GM21367 (cell line): Measurements from ENCODE around the gene SF3A2.
"Not testable (repeated sequence)": the region's sequence is repeated elsewhere in the genome, so short reads cannot be mapped to it uniquely, and the experiment has no call there.

Source experiments
- ATAC-seq: cut with Tn5 transposase; IDR thresholded peaks from one replicate; pipeline ENCODE4 v1.9.1; 2021; ENCODE audit not compliant: unreplicated experiment

SF3A2 gene

DNA sequence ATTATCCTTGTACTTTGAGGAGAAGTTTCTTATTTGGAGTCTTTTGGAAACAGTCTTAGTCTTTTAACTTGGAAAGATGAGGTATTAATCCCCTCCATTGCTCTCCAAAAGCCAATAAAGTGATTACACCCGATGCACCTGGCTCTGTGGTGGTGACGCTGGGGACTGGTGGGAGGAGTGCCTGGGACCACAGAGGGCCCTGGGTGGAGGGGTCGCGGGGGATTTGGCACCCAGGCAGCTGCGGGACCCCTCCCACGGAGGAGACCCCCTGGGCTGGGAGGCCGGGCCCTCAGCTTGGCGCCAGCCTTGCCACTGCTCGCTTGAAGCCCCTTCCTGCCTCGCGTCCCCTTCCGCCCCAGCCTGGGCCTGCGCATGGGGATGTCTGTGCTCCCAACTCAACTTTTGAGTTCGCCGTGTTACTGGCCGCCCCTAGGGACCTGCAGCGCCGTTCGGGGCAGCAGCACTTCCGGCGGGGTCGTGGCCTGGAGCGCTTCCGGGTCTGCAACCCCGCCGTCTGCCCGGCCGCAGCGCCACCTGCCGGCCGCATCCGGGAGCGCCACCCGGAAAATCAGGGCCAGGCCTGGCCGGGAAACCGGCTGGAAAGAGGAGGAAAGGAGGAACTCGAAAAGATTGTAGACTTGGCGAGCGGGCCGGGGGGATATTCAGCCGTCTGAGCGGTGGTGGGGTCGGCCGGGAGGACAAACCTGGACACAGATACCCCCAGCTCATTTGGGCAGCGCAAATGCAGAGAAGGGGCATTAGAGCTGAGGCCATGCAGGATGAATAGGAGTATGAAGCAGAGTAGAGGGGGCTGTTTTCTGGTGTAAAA is 36.9 kb downstream of the SF3A2 start:
- ATAC-seq = no peak

DNA sequence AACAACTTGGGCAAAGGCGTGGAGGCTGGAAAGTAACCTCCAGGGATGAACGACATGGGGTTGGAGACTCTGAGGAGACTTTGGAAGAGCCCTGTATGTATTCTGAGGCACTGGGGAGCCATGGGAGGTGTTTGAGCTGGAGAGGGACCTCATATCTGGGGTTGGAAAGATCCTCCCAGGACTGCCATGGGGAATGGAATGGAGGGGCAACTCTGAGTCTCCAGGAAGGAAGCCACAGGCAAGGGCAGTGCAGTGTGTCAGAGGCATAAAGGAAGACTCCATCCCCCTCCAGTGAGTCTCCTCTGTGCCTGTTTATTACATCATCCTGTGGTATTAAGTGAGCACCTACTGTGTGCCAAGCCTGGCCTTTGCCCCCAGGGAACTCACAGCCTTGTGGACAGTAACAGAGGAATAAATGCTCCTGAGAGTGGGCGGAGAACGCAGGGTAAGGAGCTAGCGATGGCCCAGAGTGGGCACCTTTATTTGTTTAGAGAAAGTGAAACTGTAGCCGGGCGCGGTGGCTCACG is 37.6 kb downstream of the SF3A2 start:
- no peak for ATAC-seq

DNA sequence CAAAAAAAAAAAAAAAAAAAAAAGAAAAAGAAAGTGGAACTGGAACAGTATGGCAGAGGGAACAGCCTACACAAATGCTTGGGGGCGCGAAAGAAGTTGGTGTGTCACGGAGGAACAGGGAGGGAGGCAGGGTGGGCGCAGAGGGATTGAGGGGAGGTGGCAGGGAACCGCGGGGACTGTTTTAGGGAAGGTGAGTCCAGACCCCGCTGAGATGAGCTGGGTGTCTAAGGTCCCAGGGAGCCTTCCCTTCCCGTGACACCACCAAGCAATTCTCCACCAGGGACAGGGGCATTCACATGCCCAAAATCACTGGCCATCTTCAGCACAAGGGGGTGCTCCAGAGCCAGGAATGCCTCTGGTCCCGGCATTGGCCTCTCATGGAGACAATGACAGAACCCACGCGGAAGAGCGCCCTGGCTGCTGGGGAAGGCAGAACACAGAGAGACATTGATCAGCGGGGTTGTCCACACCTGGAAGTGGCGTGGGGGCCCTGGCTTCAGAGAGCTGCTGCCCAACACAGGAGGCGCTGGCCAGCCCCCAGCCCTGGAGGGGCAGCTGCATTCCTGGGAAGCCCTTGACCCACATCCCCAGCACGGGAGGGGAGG is 38.4 kb downstream of the SF3A2 start:
- ATAC-seq = no peak

DNA sequence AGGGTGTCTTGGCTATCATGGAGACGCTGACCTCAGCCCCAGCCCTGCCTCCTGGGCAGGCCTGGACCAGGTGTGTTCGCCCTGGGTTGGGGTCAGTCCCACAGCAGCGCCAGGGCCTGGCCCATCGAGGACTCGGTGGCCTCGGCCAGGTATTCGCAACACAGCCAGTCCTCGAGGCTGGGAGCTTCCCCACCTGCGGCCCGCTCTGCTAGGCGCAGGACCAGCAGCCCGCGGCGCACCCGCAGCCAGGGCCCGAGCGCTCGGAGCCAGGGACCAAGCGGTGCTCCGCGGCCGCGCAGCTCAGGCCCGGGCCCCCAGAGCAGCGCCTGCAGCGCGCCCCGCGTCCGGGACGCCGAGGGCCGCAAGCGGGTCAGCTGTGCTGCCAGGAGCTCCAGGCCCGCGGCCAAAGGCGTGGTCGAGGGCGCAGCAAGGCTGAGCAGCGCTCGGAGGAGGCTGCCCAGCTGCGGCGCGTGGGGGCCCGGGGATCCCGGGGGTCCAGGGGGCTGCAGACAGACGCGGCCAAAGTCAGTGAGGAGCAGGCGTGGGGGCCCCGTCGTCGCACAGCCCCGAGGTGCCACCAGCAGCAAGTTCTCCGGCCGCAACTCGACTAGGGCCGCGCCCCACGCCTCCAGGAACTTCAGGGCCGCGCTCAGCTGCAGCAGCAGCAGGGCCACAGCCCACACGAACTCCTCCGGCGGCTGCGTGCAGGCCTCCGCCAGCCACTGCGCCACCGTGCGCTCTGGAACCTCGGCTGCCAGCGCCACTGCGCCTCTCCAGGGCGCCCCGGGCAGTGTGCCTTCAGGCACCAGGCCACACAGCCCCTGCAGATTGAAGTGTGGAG is 39.2 kb downstream of the SF3A2 start:
- no peak for ATAC-seq

DNA sequence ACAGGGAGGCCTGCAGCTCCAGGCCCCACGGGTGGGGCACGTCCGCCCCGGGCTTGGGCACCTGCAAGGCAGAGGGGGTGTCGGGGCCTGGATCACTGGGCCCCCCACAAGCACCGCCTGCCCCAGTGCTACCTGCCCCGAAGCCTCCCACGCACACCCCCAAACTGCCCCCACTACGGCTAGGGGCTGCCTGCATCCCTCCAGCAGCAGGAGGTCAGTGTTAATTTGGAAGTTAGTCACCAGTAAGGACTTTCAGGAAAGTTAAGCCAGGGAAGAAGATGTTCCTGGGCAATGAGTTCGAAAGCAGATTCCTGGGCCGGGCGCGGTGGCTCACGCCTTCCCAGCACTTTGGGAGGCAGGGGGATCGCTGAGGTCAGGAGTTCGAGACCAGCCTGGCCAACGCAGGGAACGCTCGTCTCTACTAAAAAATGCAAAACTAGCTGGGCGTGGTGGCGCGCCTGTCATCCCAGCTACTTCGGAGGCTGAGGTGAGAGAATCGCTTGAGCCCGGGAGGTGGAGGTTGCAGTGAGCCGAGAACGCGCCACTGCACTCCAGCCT is 39.9 kb downstream of the SF3A2 start:
- ATAC-seq = no peak

DNA sequence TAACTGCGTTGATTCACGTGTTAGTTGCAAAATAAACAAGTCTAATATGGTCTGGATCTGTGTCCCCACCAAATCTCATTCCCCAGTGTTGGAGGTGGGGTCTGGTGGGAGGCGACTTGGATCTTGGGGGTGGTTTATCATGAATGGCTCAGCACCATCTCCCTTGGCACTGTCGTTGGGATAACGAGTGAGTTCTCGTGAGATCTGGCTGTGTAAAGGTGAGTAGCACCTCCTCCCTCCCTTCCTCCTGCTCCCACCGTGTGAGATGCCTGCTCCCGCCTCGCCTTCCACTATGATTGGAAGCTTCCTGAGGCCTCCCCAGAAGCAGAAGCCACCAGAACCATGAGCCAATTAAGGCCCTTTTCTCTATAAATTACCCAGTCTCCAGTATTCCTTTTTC is 40.5 kb downstream of the SF3A2 start:
- ATAC-seq = no peak

DNA sequence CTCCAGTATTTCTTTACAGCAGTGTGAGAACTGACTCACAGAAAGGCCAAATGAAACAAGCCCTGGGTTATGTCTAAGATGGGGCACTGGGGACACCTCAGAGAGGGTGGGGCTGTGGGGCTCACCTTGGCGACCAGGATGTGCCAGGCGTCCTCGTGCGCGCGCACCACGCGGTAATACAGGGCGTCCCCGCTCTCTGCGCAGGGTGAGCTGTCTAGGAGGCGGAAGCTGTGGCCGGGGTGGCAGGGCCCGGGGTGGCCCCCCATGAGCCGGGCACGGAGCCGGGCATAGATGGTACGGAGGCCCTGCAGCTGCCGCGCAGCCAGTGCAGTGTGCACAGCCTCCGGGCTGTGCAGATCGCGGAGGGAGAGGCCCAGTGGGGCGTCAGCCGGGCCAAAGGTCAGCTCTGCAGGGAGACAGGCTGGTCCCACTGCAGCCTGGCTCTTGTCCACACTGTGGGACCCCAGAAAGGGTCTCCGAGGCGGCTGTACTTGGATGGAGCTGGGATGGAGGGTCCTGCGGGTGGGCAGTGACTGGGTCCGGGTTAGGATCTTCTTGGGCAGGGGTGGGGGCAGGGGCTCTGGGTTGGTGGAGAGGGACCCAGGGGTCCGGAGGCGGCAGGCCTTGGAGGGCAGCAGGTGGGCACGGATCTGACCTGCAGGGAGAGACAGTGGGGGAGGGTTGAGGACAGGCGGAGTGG is 42.0 kb downstream of the SF3A2 start:
- no peak for ATAC-seq

DNA sequence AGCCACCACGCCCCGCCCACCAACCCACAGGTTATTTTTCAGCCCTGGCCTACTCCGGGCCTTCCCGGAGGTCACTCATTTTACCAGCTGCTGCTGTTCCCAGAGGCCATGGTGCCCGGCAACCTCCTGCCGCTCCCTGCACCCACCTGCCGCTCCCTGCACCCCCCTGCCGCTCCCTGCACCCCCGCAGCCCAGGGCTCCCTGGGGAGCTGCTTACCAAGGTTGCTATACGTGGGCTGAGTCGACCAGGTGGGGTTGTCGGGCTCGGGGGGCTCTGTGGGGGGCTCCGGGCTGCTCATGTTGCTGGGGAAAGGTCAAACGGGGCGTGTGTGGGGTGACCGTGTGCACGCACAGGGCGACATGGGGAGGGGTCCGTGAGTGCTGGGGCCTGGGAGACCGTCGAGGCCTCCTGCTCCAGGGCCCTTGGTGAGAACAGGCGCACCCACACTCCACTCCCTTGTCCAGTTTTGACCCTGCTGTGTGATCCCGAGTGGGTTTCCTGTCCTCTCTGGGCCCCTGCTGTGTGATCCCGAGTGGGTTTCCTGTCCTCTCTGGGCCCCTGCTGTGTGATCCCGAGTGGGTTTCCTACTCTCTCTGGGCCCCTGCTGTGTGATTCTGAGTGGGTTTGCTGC is 44.1 kb downstream of the SF3A2 start:
- no peak for ATAC-seq

DNA sequence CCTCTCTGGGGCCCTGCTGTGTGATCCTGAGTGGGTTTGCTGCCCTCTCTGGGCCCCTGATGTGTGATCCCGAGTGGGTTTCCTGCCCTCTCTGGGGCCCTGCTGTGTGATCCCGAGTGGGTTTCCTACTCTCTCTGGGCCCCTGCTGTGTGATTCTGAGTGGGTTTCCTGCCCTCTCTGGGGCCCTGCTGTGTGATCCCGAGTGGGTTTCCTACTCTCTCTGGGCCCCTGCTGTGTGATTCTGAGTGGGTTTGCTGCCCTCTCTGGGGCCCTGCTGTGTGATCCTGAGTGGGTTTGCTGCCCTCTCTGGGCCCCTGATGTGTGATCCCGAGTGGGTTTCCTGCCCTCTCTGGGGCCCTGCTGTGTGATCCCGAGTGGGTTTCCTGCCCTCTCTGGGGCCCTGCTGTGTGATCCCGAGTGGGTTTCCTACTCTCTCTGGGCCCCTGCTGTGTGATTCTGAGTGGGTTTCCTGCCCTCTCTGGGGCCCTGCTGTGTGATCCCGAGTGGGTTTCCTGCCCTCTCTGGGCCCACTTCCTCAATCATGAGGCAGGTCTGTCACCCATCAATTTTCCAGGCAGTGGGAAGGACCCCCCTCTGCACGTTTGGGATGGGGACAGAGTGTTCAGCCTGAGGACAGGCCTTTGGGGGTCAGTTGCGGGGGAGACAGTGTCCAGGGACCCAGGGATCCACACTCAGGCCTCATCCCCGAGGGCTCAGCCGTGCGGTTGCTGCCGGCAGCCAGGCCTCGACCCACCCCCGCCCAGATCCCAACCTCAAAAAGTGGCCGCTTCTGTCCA is 44.8 kb downstream of the SF3A2 start:
- ATAC-seq = not testable (repeated sequence)

DNA sequence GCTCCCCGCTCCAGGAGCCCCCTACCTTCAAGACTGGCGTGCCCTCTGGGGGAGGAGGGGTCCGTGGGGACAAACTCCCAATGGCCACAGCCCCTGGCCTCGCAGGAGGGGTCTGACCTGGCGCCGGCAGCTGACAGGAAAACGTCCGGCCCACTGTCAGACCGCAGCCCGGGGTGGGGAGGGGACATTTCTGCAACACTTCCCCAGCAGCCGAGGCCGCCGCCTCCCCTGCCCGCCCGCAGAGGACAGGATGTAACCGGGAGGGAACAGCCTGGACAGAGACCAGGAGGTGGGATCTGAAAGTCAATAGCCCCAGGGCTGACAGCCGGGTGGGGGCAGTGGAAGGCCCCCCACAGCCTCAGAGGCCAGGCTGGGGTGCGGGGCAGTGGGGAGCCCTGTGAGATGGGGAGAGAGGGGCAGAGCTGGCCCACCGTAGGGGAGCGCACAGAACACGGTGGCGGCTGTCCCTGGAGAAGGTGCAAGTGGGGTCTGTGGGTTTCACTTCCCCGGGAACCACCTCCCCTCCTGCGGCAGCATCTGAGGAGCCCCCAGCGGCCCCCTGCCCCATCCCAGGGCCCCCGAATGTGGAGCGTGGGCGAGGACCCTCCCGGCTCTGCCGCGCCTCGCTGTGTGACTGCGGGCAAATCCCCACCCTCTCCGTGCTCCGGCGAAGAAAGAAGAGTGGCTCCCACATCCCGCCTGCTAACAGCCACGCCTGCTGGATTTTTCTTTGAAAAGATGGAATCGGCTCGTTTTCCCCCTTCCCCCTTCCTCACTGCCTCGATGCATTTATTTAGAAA is 45.6 kb downstream of the SF3A2 start, which contains the start of gene PEAK3:
TSS of gene PEAK3 (minus strand) at position 114 of the 800 bp plus-strand sequence. CDS start 1,244 bp downstream, outside the sequence.
- ATAC-seq = no peak

DNA sequence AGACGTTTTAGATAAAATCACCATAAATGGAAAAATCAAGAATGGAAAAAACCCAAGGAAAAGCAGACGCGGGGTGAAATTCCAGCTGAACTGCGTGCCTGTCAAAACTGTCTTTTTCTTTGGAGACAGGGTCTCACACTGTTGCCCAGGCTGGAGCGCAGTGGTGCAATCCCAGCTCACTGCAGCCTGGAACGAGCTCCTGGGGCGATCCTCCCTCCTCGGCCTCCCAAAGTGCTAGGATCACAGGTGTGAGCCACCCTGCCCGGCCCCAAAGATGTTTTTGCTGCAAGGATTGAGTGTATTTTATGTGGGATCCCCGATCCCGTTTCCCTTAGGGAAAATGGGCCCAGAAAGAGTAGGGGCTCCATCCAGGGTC is 46.2 kb downstream of the SF3A2 start:
- no peak for ATAC-seq

DNA sequence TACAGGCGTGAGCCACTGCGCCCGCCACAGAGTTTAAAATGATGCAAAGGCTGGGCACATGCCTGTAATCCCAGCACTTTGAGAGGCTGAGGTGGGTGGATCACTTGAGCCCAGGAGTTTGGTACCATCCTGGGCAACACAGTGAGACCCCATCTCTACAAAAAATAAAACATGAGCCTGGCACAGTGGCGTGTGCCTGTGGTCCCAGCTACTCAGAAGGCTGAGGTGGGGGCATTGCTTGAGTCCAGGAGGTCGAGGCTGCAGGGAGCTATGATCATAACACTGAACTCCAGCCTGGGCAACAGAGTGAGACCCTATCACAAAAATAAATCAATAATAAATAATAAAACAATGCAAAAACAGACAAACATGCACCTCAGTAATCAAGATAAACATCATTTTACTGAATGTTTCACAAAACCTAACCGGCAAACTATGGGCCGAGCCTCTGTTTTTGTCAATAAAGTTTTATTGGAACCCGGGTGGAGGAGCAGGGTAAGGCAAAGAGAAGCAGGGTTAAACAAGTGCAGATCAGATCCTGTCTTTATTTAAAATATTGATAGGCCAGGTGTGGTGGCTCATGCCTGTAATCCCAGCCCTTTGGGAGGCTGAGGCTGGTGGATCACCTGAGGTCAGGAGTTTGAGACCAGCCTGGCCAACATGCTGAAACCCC is 47.3 kb downstream of the SF3A2 start:
- no peak for ATAC-seq

DNA sequence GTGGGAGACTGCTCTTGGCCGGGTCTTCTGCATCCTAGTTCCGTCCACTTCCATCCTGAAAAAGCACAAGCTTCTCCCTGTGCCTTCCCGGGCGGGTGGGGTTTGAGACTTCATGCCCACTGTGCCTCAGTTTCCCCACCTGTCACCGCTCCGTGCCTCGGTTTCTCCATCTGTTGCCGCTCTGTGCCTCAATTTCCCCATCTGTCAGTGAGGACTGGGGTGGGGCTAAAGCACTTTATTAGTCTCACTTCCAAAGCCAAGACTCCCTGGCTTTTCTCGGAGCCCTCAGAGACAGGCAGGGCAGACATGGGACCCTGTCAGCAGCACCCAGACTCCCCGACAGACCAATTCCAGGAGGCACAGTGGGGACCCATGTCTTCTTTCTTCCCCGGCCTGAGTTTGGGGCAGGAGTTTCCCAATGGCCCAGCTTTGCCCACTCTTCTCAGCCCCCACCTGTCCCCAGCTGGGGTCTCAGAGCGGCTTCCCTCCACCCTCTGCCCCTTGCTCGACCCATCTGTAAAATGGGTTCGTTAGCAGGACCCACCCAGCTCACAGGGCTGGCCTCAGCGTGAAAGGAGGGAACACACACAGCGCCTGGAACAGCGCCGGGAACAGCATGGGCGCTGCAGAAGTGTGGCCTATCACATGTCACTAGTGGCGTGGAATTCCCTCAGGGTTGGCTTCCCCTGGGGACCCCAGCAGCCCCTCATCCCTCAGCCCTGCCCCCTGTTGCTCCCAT is 49.9 kb downstream of the SF3A2 start:
- no peak for ATAC-seq

DNA sequence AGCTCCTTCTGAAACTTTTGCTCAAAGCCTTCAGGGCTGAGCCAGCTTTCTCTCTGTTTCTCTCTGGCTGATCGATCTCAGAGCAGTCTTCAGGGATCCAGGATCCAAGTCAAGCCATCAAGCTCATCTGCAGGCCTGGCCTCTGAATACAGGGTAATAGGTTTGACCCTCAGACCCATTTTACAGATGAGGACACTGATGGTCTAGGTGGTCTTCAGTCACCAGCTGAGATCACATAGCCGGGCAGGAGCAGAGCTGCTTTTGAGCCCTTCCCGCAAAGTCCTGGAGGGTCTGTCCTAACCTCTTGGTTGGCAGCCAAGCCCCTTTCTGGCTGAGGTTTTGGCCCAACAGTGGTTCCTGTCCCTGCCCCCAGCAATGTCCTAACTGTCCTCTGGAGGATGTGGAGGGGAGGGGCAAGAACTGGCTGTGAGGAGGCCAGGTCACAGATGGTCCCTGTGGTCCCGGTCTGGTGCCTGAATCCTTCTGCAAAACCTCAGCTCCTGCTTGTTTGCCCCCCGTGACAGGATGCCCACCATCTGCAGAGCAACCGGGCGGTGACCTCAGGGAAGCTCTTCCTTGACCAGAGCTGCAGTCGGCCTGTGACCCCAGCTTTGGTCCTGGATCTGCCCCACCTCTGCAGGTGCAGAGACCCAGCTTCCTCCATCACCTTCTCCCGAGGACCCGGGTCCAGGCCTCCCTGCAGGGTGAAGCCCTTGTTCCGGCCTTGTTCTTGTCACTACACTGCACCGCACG is 51.1 kb downstream of the SF3A2 start:
- no peak for ATAC-seq

DNA sequence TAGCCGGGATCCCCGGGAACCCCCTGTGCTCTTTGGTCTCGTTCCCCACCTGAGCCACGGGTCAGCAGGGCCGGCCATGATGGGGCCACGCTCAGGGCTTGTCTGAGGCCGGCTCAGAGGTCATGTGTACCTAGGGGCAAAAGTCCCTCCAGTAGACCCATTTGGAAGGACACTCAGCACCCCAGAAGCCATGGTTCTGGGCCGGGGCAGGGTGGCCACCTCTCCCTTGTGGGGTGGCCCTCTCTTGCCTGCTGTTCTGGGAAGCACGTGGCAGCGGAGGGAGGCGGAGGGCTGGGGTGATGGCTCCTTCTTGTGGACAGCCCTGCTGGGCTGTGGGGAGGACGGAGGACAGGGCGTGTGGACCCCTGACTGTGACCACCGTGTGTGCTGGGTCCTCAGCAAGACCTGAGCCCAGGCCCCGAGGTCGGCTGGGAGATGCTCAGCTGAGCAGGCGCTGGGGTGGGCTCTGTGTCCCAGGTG is 51.8 kb downstream of the SF3A2 start:
- no peak for ATAC-seq
